HUES48 (cell line): Measurements from ENCODE around the gene FAM83C.
"Not testable (repeated sequence)": the region's sequence is repeated elsewhere in the genome, so short reads cannot be mapped to it uniquely, and the experiment has no call there.

Experiments used
- H3K27ac ChIP-seq: one replicate; pipeline ENCODE4 v1.7.0; 2013; ENCODE audit warnings: low read depth, low read length, inconsistent platforms
- H3K27me3 ChIP-seq: 2 replicates; pipeline ENCODE4 v1.6.1; 2013; ENCODE audit warnings: mild to moderate bottlenecking, low read length; ENCODE audit not compliant: control insufficient read depth, insufficient read depth
- H3K36me3 ChIP-seq: 2 replicates; pipeline ENCODE4 v1.6.1; 2013; ENCODE audit warnings: low read length; ENCODE audit not compliant: control insufficient read depth, insufficient read depth
- H3K4me1 ChIP-seq: 2 replicates; pipeline ENCODE4 v1.6.1; 2013; ENCODE audit warnings: mild to moderate bottlenecking, low read length; ENCODE audit not compliant: control insufficient read depth, insufficient read depth
- H3K4me3 ChIP-seq: 2 replicates; pipeline ENCODE4 v1.5.1; 2013; ENCODE audit warnings: mild to moderate bottlenecking, low read depth, low read length
- H3K9ac ChIP-seq: 2 replicates; pipeline ENCODE4 v1.6.1; 2013; ENCODE audit warnings: mild to moderate bottlenecking, low read depth, low read length, moderate library complexity
- H3K9me3 ChIP-seq: 2 replicates; pipeline ENCODE4 v1.6.1; 2013; ENCODE audit warnings: low read length; ENCODE audit not compliant: control insufficient read depth, insufficient read depth

The FAM83C gene

GRCh38 chr20:35257175-35257909, 34.9 kb downstream of the FAM83C start:
- H3K36me3 ChIP-seq, result peaks cover 25% of the 10 kb centered on the region
- H3K27ac ChIP-seq, result no peak overlapping the region
- H3K9ac ChIP-seq, result no peak overlapping the region
- peaks cover 25% of the 10 kb centered on the region for H3K4me1 ChIP-seq
- H3K27me3 ChIP-seq, result no peaks in the 10 kb centered on the region
- H3K4me3 ChIP-seq, result no peak overlapping the region
- H3K9me3 ChIP-seq, result no peaks in the 10 kb centered on the region

GRCh38 chr20:35254448-35254999, 37.7 kb downstream of the FAM83C start:
- Histone ChIP-seq H3K4me1 (peaks cover 12% of the 10 kb centered on the region; the same call in 1 of the 2 replicates), H3K36me3 (peaks cover 33% of the 10 kb centered on the region), H3K4me3 (no peak overlapping the region), H3K27me3 (no peaks in the 10 kb centered on the region), H3K9ac (no peak overlapping the region), H3K27ac (no peak overlapping the region), H3K9me3 (no peaks in the 10 kb centered on the region)

GRCh38 chr20:35253010-35253409, 39.2 kb downstream of the FAM83C start:
- H3K9ac ChIP-seq, result no peak overlapping the region
- H3K36me3 ChIP-seq, result peaks cover 34% of the 10 kb centered on the region
- H3K27me3 ChIP-seq, result no peaks in the 10 kb centered on the region
- H3K27ac ChIP-seq, result no peak overlapping the region
- H3K9me3 ChIP-seq, result no peaks in the 10 kb centered on the region
- H3K4me3 ChIP-seq, result no peak overlapping the region
- peaks cover 8% of the 10 kb centered on the region; the same call in 1 of the 2 replicates for H3K4me1 ChIP-seq

GRCh38 chr20:35252598-35252997, 39.6 kb downstream of the FAM83C start:
- H3K36me3 ChIP-seq, result peaks cover 38% of the 10 kb centered on the region
- H3K27me3 ChIP-seq, H3K27ac ChIP-seq: not testable (repeated sequence)

GRCh38 chr20:35252037-35252461, 40.2 kb downstream of the FAM83C start:
- Histone ChIP-seq H3K9ac (no peak overlapping the region), H3K4me3 (no peak overlapping the region), H3K4me1 (peaks cover 7% of the 10 kb centered on the region; the same call in 1 of the 2 replicates), H3K9me3 (no peaks in the 10 kb centered on the region), H3K36me3 (peaks cover 43% of the 10 kb centered on the region), H3K27me3 (no peaks in the 10 kb centered on the region), H3K27ac (no peak overlapping the region)

More at GRCh38 chr20:35252598-35252997, 39.6 kb downstream of the FAM83C start:
- not testable (repeated sequence) for H3K9me3 ChIP-seq, H3K4me1 ChIP-seq, H3K9ac ChIP-seq, H3K4me3 ChIP-seq

- H3K9ac ChIP-seq, result no peak overlapping the region
- H3K4me1 ChIP-seq, result peaks cover 7% of the 10 kb centered on the region; the same call in 1 of the 2 replicates
- H3K4me3 ChIP-seq, result no peak overlapping the region
- no peaks in the 10 kb centered on the region for H3K27me3 ChIP-seq
- no peaks in the 10 kb centered on the region for H3K9me3 ChIP-seq
- peaks cover 44% of the 10 kb centered on the region for H3K36me3 ChIP-seq
- no peak overlapping the region for H3K27ac ChIP-seq
Measured at GRCh38 chr20:35251613-35251940, 40.6 kb downstream of the FAM83C start.

- Histone ChIP-seq H3K27ac (no peak overlapping the region), H3K4me1 (peaks cover 7% of the 10 kb centered on the region; the same call in 1 of the 2 replicates)
Measured at GRCh38 chr20:35248641-35249475, 43.4 kb downstream of the FAM83C start.

GRCh38 chr20:35246723-35247122, 45.5 kb downstream of the FAM83C start:
- H3K9ac ChIP-seq, result no peak overlapping the region
- peaks cover 18% of the 10 kb centered on the region for H3K36me3 ChIP-seq
- H3K27ac ChIP-seq, result no peak overlapping the region
- no peaks in the 10 kb centered on the region for H3K27me3 ChIP-seq
- peaks cover 7% of the 10 kb centered on the region; the same call in 1 of the 2 replicates for H3K4me1 ChIP-seq
- no peaks in the 10 kb centered on the region for H3K9me3 ChIP-seq
- no peak overlapping the region for H3K4me3 ChIP-seq

More at GRCh38 chr20:35248641-35249475, 43.4 kb downstream of the FAM83C start:
- Histone ChIP-seq H3K27me3 (no peaks in the 10 kb centered on the region), H3K4me3 (no peak overlapping the region), H3K9ac (no peak overlapping the region), H3K36me3 (peaks cover 23% of the 10 kb centered on the region), H3K9me3 (no peaks in the 10 kb centered on the region)

- H3K4me3 ChIP-seq, result no peak overlapping the region
- no peaks in the 10 kb centered on the region for H3K27me3 ChIP-seq
- H3K4me1 ChIP-seq, result peaks cover 12% of the 10 kb centered on the region
- H3K36me3 ChIP-seq, result peaks cover 14% of the 10 kb centered on the region
- no peaks in the 10 kb centered on the region for H3K9me3 ChIP-seq
- H3K27ac ChIP-seq, result no peak overlapping the region
- H3K9ac ChIP-seq, result no peak overlapping the region
Measured at GRCh38 chr20:35243986-35244385, 48.2 kb downstream of the FAM83C start.

GRCh38 chr20:35243317-35243716, 48.9 kb downstream of the FAM83C start:
- Histone ChIP-seq H3K27me3 (no peaks in the 10 kb centered on the region), H3K4me3 (no peak overlapping the region), H3K9ac (no peak overlapping the region), H3K27ac (no peak overlapping the region), H3K4me1 (peaks cover 9% of the 10 kb centered on the region), H3K36me3 (peaks cover 14% of the 10 kb centered on the region), H3K9me3 (no peaks in the 10 kb centered on the region)
